ENCODE results near the gene CHRM4. TPM values are rescaled to one million over a fixed set of nuclear protein-coding genes. Genes with fewer than 3 reads are reported as not detected.

The CHRM4 gene
- polyA plus RNA-seq, 1 experiment = not detected

DNA sequence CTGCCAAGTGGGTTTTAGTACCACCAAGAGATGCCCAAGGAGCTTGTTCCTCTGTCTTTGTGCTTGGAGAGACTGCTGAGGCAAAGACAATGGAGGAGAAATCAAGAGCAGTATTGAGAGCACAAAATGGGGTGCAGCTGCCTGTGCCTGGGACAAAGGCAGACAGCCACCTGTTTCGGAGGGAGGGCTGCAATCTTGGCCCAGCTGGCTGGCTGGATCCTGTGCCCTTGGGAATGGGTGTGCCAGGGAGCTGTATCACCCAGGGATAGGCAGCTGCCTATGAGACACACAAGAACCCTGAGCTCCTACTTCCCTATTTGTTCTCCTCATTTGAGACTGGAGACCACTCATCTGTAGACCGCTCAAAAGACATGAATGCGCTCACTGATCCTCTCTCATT, 23.3 kb upstream of the CHRM4 start:
- H3K27ac ChIP-seq (ENCODE audit: low read depth, low read length) = no peak overlapping the region
- H3K27me3 ChIP-seq (ENCODE audit: control insufficient read depth, insufficient read depth, low read length) = no peaks in the 10 kb centered on the region
- TF ChIP-seq, protein P1, sequence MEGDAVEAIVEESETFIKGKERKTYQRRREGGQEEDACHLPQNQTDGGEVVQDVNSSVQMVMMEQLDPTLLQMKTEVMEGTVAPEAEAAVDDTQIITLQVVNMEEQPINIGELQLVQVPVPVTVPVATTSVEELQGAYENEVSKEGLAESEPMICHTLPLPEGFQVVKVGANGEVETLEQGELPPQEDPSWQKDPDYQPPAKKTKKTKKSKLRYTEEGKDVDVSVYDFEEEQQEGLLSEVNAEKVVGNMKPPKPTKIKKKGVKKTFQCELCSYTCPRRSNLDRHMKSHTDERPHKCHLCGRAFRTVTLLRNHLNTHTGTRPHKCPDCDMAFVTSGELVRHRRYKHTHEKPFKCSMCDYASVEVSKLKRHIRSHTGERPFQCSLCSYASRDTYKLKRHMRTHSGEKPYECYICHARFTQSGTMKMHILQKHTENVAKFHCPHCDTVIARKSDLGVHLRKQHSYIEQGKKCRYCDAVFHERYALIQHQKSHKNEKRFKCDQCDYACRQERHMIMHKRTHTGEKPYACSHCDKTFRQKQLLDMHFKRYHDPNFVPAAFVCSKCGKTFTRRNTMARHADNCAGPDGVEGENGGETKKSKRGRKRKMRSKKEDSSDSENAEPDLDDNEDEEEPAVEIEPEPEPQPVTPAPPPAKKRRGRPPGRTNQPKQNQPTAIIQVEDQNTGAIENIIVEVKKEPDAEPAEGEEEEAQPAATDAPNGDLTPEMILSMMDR (IDR thresholded peaks at IDR 0.05; ENCODE audit: low read depth, low read length) = no peak
- CTCF ChIA-PET = no interaction called here
- POLR2A ChIA-PET = no interaction called here
- no peaks in the 10 kb centered on the region for H3K9me3 ChIP-seq (ENCODE audit: control insufficient read depth, insufficient read depth, low read length)
- no peak for DNase-seq (ENCODE audit: low read depth, low spot score)
- H3K4me3 ChIP-seq (ENCODE audit: low read depth, low read length) = no peak overlapping the region

- no peaks in the 10 kb centered on the region for H3K9me3 ChIP-seq (ENCODE audit: control insufficient read depth, insufficient read depth, low read length)
- ChIA-PET CTCF (no interaction called here), POLR2A (no interaction called here)
- H3K27me3 ChIP-seq (ENCODE audit: control insufficient read depth, insufficient read depth, low read length) = no peaks in the 10 kb centered on the region
- DNase-seq (ENCODE audit: low read depth, low spot score) = no peak
- TF ChIP-seq, protein P1 (IDR thresholded peaks at IDR 0.05; ENCODE audit: low read depth, low read length) = no peak
- no peak overlapping the region for H3K4me3 ChIP-seq (ENCODE audit: low read depth, low read length)
- no peak overlapping the region for H3K27ac ChIP-seq (ENCODE audit: low read depth, low read length)
Observed at GRCh38 chr11:46414466-46414796, 22.9 kb upstream of the CHRM4 start.

GRCh38 chr11:46413760-46414465, 22.3 kb upstream of the CHRM4 start:
- CTCF ChIA-PET = interaction anchor here (1.0 kb wide), 1 partner anchor 124 kb away, joined by 3 read pairs; no protein-coding TSS in a partner anchor
- POLR2A ChIA-PET = interaction anchor here (0.9 kb wide), 1 partner anchor 10 kb away, joined by 3 read pairs; no protein-coding TSS in a partner anchor

DNA sequence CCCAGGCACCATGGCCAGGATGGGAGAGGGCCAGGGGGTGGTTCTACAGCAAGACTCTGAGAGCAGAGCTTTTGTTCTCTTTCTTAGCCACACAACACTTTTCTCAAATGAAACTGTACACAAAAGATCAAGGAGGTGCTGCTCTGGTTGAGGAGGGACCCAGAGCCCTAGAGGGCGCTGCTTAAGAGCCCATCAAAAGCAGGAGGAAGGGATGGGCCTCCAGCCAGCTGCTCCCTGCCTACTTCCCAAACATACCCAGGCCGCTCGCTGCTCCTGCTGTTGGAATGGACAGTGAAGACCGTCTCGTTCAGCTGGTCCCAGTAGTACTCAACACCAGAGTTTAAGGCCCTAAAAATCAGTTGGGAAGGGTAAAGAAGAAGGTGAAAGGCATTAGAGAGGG, 18.4 kb upstream of the CHRM4 start:
- no peak for DNase-seq (ENCODE audit: low read depth, low spot score)
- ChIA-PET CTCF (interaction anchor here (0.8 to 2.1 kb wide), 4 partner anchors 12 to 119 kb away, joined by 3 to 6 read pairs (median 4); no protein-coding TSS in a partner anchor), POLR2A (interaction anchor here (0.6 kb wide), 1 partner anchor 186 kb away, joined by 5 read pairs; no protein-coding TSS in a partner anchor)
- H3K27me3 ChIP-seq (ENCODE audit: control insufficient read depth, insufficient read depth, low read length) = no peaks in the 10 kb centered on the region
- no peak overlapping the region for H3K27ac ChIP-seq (ENCODE audit: low read depth, low read length)
- H3K4me3 ChIP-seq (ENCODE audit: low read depth, low read length) = no peak overlapping the region
- TF ChIP-seq, protein P1 (IDR thresholded peaks at IDR 0.05; ENCODE audit: low read depth, low read length) = peak; percentile 39
- H3K9me3 ChIP-seq (ENCODE audit: control insufficient read depth, insufficient read depth, low read length) = no peaks in the 10 kb centered on the region

More at GRCh38 chr11:46413760-46414465, 22.3 kb upstream of the CHRM4 start:
- no peak for DNase-seq (ENCODE audit: low read depth, low spot score)
- H3K4me3 ChIP-seq (ENCODE audit: low read depth, low read length) = no peak overlapping the region
- TF ChIP-seq, protein P1 (IDR thresholded peaks at IDR 0.05; ENCODE audit: low read depth, low read length) = no peak
- no peaks in the 10 kb centered on the region for H3K27me3 ChIP-seq (ENCODE audit: control insufficient read depth, insufficient read depth, low read length)
- H3K9me3 ChIP-seq (ENCODE audit: control insufficient read depth, insufficient read depth, low read length) = no peaks in the 10 kb centered on the region
- no peak overlapping the region for H3K27ac ChIP-seq (ENCODE audit: low read depth, low read length)

- DNase-seq (ENCODE audit: low read depth, low spot score) = no peak
- Histone ChIP-seq H3K4me3 (ENCODE audit: low read depth, low read length) (no peak overlapping the region), H3K27me3 (ENCODE audit: control insufficient read depth, insufficient read depth, low read length) (no peaks in the 10 kb centered on the region), H3K9me3 (ENCODE audit: control insufficient read depth, insufficient read depth, low read length) (no peaks in the 10 kb centered on the region), H3K27ac (ENCODE audit: low read depth, low read length) (no peak overlapping the region)
- TF ChIP-seq, protein P1 (IDR thresholded peaks at IDR 0.05; ENCODE audit: low read depth, low read length) = no peak
- ChIA-PET POLR2A (no interaction called here), CTCF (interaction anchor here (2.1 kb wide), 1 partner anchor 121 kb away, joined by 5 read pairs; no protein-coding TSS in a partner anchor)
Observed at GRCh38 chr11:46408407-46408986, 16.9 kb upstream of the CHRM4 start.
